ENCODE results near the gene FRMPD4.
"Not testable (repeated sequence)": the region's sequence is repeated elsewhere in the genome, so short reads cannot be mapped to it uniquely, and the experiment has no call there.

Gene FRMPD4

GRCh38 chrX:12138361-12139313 is at the start of gene FRMPD4:
FRMPD4 (plus strand) TSS chrX:12138473; CDS start chrX:12138972, 499 bp downstream.
- no peak for DNase-seq

GRCh38 chrX:12089740-12090139 is 48.5 kb upstream of the FRMPD4 start:
- DNase-seq, result no peak

- DNase-seq, result no peak
Observed at GRCh38 chrX:12113321-12113720, 25.0 kb upstream of the FRMPD4 start.

- no peak for DNase-seq
Observed at GRCh38 chrX:12115377-12115776, 22.9 kb upstream of the FRMPD4 start.

- no peak for DNase-seq
Observed at GRCh38 chrX:12118134-12118533, 20.1 kb upstream of the FRMPD4 start.

- DNase-seq, result no peak
Observed at GRCh38 chrX:12128017-12128416, 10.3 kb upstream of the FRMPD4 start.

GRCh38 chrX:12137951-12138360 is 317 bp upstream of the FRMPD4 start:
- DNase-seq, result no peak

- no peak for DNase-seq
Observed at GRCh38 chrX:12139934-12140611, 1.8 kb downstream of the FRMPD4 start.

- DNase-seq, result no peak
Observed at GRCh38 chrX:12141511-12141910, 3.2 kb downstream of the FRMPD4 start.

GRCh38 chrX:12142661-12143060 is 4.4 kb downstream of the FRMPD4 start:
- DNase-seq, result no peak

- no peak for DNase-seq
Observed at GRCh38 chrX:12145402-12145801, 7.1 kb downstream of the FRMPD4 start.

- no peak for DNase-seq
Observed at GRCh38 chrX:12149670-12150407, 11.6 kb downstream of the FRMPD4 start.

- DNase-seq, result no peak
Observed at GRCh38 chrX:12153317-12153716, 15.0 kb downstream of the FRMPD4 start.

- DNase-seq, result no peak
Observed at GRCh38 chrX:12153741-12154140, 15.5 kb downstream of the FRMPD4 start.

GRCh38 chrX:12159799-12160198 is 21.5 kb downstream of the FRMPD4 start:
- DNase-seq, result no peak

GRCh38 chrX:12162420-12162819 is 24.1 kb downstream of the FRMPD4 start:
- no peak for DNase-seq

- not testable (repeated sequence) for DNase-seq
Observed at GRCh38 chrX:12164180-12164579, 25.9 kb downstream of the FRMPD4 start.

- DNase-seq, result no peak
Observed at GRCh38 chrX:12170755-12171154, 32.5 kb downstream of the FRMPD4 start.

GRCh38 chrX:12174358-12174757 is 36.1 kb downstream of the FRMPD4 start:
- DNase-seq, result no peak

- no peak for DNase-seq
Observed at GRCh38 chrX:12197030-12197429, 58.8 kb downstream of the FRMPD4 start.

- no peak for DNase-seq
Observed at GRCh38 chrX:12206413-12206812, 68.1 kb downstream of the FRMPD4 start.

- no peak for DNase-seq
Observed at GRCh38 chrX:12210196-12210815, 72.0 kb downstream of the FRMPD4 start.

GRCh38 chrX:12210971-12211370 is 72.7 kb downstream of the FRMPD4 start:
- DNase-seq, result no peak
